Activated naive CD8-positive, alpha-beta T cell treated with anti-CD3 and anti-CD28 coated beads, Interleukin-2, amount 50 U/mL, for 16 hours (primary cell): ENCODE measurements around the gene NUMA1.

Source experiments
- DNase-seq: peaks from one replicate; pipeline ENCODE4 v3.0.0-alpha.2; 2020; ENCODE audit warnings: low read depth, low spot score

The NUMA1 gene

GRCh38 chr11:72024069-72024754 lies 56.1 kb downstream of the NUMA1 start:
- no peak for DNase-seq

GRCh38 chr11:72023335-72023734 lies 57.0 kb downstream of the NUMA1 start:
- DNase-seq = no peak

GRCh38 chr11:72018171-72018570 lies 62.2 kb downstream of the NUMA1 start:
- DNase-seq = no peak

- no peak for DNase-seq
These were observed 64.8 kb downstream of the NUMA1 start for GRCh38 chr11:72015511-72016061.

GRCh38 chr11:72014761-72015320 lies 65.5 kb downstream of the NUMA1 start:
- no peak for DNase-seq

- no peak for DNase-seq
These were observed 66.3 kb downstream of the NUMA1 start for GRCh38 chr11:72013765-72014711.

- no peak for DNase-seq
These were observed 67.2 kb downstream of the NUMA1 start for GRCh38 chr11:72012897-72013721.

GRCh38 chr11:72012091-72012630 lies 68.2 kb downstream of the NUMA1 start:
- no peak for DNase-seq

- no peak for DNase-seq
These were observed 69.7 kb downstream of the NUMA1 start for GRCh38 chr11:72010529-72011233.

- DNase-seq = no peak
These were observed 71.2 kb downstream of the NUMA1 start for GRCh38 chr11:72009156-72009555.

- no peak for DNase-seq
These were observed 71.6 kb downstream of the NUMA1 start for GRCh38 chr11:72008728-72009127.

GRCh38 chr11:72007587-72007986 lies 72.8 kb downstream of the NUMA1 start:
- no peak for DNase-seq

- no peak for DNase-seq
These were observed 73.3 kb downstream of the NUMA1 start for GRCh38 chr11:72007089-72007476.

GRCh38 chr11:72006309-72007088 lies 73.8 kb downstream of the NUMA1 start:
- no peak for DNase-seq

GRCh38 chr11:72005347-72006260 lies 74.7 kb downstream of the NUMA1 start:
- no peak for DNase-seq

- DNase-seq = no peak
These were observed 75.6 kb downstream of the NUMA1 start for GRCh38 chr11:72004515-72005346.

- no peak for DNase-seq
These were observed 76.6 kb downstream of the NUMA1 start for GRCh38 chr11:72003776-72004171.
